ENCODE results near the gene ABCF2. TPM values are rescaled to one million over a fixed set of nuclear protein-coding genes. Genes with fewer than 3 reads are reported as not detected.

The ABCF2 gene
- total RNA-seq, 1 donor from 2014 or later: 31.3 TPM

GRCh38 chr7:151178236-151178635, 48.8 kb downstream of the ABCF2 start:
- no peak for DNase-seq (ENCODE audit: low spot score)
- Histone ChIP-seq H3K9ac (no peak overlapping the region), H3K36me3 (no peaks in the 10 kb centered on the region), H3K9me3 (ENCODE audit: low read depth) (no peaks in the 10 kb centered on the region), H3K4me1 (no peaks in the 10 kb centered on the region), H3K79me2 (ENCODE audit: low read depth) (no peaks in the 10 kb centered on the region), H3K4me2 (no peak overlapping the region), H3K27ac (no peak overlapping the region), H3K4me3 (no peak overlapping the region), H3F3A (ENCODE audit: low read depth) (no peaks in the 10 kb centered on the region), H3K27me3 (peaks cover 49% of the 10 kb centered on the region), H4K20me1 (ENCODE audit: low read depth) (no peaks in the 10 kb centered on the region), H2AFZ (replicated peaks) (no peak overlapping the region)
- no peaks in the 10 kb centered on the region for H3K36me3 Mint-ChIP-seq
- no peaks in the 10 kb centered on the region for H3K4me1 Mint-ChIP-seq
- TF ChIP-seq EZH2 (IDR thresholded peaks at IDR 0.05) (no peak), EZH2phosphoT487 (IDR thresholded peaks at IDR 0.05) (no peak)
- TF ChIP-seq, protein P1, sequence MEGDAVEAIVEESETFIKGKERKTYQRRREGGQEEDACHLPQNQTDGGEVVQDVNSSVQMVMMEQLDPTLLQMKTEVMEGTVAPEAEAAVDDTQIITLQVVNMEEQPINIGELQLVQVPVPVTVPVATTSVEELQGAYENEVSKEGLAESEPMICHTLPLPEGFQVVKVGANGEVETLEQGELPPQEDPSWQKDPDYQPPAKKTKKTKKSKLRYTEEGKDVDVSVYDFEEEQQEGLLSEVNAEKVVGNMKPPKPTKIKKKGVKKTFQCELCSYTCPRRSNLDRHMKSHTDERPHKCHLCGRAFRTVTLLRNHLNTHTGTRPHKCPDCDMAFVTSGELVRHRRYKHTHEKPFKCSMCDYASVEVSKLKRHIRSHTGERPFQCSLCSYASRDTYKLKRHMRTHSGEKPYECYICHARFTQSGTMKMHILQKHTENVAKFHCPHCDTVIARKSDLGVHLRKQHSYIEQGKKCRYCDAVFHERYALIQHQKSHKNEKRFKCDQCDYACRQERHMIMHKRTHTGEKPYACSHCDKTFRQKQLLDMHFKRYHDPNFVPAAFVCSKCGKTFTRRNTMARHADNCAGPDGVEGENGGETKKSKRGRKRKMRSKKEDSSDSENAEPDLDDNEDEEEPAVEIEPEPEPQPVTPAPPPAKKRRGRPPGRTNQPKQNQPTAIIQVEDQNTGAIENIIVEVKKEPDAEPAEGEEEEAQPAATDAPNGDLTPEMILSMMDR (IDR thresholded peaks at IDR 0.05): no peak
- H3K4me3 Mint-ChIP-seq: no peak overlapping the region
- H3K9me3 Mint-ChIP-seq: peaks cover 16% of the 10 kb centered on the region
- no peak overlapping the region for H3K27ac Mint-ChIP-seq
- peaks cover 18% of the 10 kb centered on the region for H3K27me3 Mint-ChIP-seq (ENCODE audit: insufficient read depth, low read depth)

DNA sequence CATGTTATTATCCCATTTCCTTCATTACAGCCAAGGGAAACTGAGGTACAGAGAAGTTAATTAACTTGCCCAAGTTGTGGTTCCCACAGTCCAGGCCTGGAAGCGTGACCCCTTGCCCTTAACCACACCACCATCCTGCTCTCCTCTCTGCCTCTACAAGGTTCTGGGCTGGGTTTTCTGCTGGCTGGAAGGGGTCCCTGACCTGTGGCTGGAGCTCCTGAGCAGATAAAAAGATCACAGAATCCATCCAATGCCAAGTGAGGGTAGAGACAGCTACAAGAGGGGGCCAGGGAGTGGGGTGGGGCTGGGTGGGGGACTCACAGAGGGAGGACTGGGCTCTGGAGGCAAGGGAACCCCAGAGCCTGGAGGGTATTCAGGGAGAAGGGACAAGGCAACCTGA, 49.7 kb downstream of the ABCF2 start:
- Histone ChIP-seq H3K4me3 (no peak overlapping the region), H3K4me1 (no peaks in the 10 kb centered on the region), H3K79me2 (ENCODE audit: low read depth) (no peaks in the 10 kb centered on the region), H3K9ac (no peak overlapping the region), H3K9me3 (ENCODE audit: low read depth) (no peaks in the 10 kb centered on the region), H2AFZ (replicated peaks) (no peak overlapping the region), H3K4me2 (no peak overlapping the region), H3K27ac (no peak overlapping the region), H3K27me3 (peaks cover 56% of the 10 kb centered on the region), H3K36me3 (no peaks in the 10 kb centered on the region), H4K20me1 (ENCODE audit: low read depth) (no peaks in the 10 kb centered on the region), H3F3A (ENCODE audit: low read depth) (peaks cover under 1% of the 10 kb centered on the region)
- no peak for DNase-seq (ENCODE audit: low spot score)
- peaks cover 1% of the 10 kb centered on the region for H3K4me1 Mint-ChIP-seq
- peaks cover 24% of the 10 kb centered on the region for H3K27me3 Mint-ChIP-seq (ENCODE audit: insufficient read depth, low read depth)
- no peaks in the 10 kb centered on the region for H3K36me3 Mint-ChIP-seq
- no peak overlapping the region for H3K4me3 Mint-ChIP-seq
- H3K9me3 Mint-ChIP-seq: peaks cover 22% of the 10 kb centered on the region
- H3K27ac Mint-ChIP-seq: no peak overlapping the region
- no peak for TF ChIP-seq EZH2phosphoT487 (IDR thresholded peaks at IDR 0.05)
- no peak for TF ChIP-seq EZH2 (IDR thresholded peaks at IDR 0.05)
- TF ChIP-seq, protein P1 (IDR thresholded peaks at IDR 0.05): no peak

- no peaks in the 10 kb centered on the region for H3K36me3 Mint-ChIP-seq
- Histone ChIP-seq H3K4me3 (no peak overlapping the region), H3K36me3 (no peaks in the 10 kb centered on the region), H3K9ac (no peak overlapping the region), H3K9me3 (ENCODE audit: low read depth) (no peaks in the 10 kb centered on the region), H3K4me2 (no peak overlapping the region), H2AFZ (replicated peaks) (no peak overlapping the region), H4K20me1 (ENCODE audit: low read depth) (no peaks in the 10 kb centered on the region), H3K27me3 (peaks cover 66% of the 10 kb centered on the region), H3K79me2 (ENCODE audit: low read depth) (no peaks in the 10 kb centered on the region), H3K27ac (no peak overlapping the region), H3F3A (ENCODE audit: low read depth) (peaks cover 4% of the 10 kb centered on the region), H3K4me1 (no peaks in the 10 kb centered on the region)
- H3K27me3 Mint-ChIP-seq (ENCODE audit: insufficient read depth, low read depth): peaks cover 30% of the 10 kb centered on the region
- no peak overlapping the region for H3K4me3 Mint-ChIP-seq
- no peak for DNase-seq (ENCODE audit: low spot score)
- H3K4me1 Mint-ChIP-seq: peaks cover 3% of the 10 kb centered on the region
- no peak for TF ChIP-seq EZH2phosphoT487 (IDR thresholded peaks at IDR 0.05)
- TF ChIP-seq, protein P1 (IDR thresholded peaks at IDR 0.05): no peak
- no peak for TF ChIP-seq EZH2 (IDR thresholded peaks at IDR 0.05)
- H3K27ac Mint-ChIP-seq: no peak overlapping the region
- peaks cover 22% of the 10 kb centered on the region for H3K9me3 Mint-ChIP-seq
Observed at GRCh38 chr7:151176401-151176800, 50.6 kb downstream of the ABCF2 start.

Measured in neural progenitor cell (in vitro differentiated cells).